ENCODE data around the gene SLC34A3. TPM values are rescaled to one million over a fixed set of nuclear protein-coding genes. Genes with fewer than 3 reads are reported as not detected.

SLC34A3 gene
- total RNA-seq, 1 donor from 2014 or later = not detected

- intact Hi-C loops (cut with micrococcal nuclease) = loop anchor here (1.0 to 10.0 kb wide), 10 partner anchors 18 to 433 kb away; partner anchors contain the start of genes ANAPC2, C8G, FBXW5 and NDOR1
- TF ChIP-seq, protein P1, sequence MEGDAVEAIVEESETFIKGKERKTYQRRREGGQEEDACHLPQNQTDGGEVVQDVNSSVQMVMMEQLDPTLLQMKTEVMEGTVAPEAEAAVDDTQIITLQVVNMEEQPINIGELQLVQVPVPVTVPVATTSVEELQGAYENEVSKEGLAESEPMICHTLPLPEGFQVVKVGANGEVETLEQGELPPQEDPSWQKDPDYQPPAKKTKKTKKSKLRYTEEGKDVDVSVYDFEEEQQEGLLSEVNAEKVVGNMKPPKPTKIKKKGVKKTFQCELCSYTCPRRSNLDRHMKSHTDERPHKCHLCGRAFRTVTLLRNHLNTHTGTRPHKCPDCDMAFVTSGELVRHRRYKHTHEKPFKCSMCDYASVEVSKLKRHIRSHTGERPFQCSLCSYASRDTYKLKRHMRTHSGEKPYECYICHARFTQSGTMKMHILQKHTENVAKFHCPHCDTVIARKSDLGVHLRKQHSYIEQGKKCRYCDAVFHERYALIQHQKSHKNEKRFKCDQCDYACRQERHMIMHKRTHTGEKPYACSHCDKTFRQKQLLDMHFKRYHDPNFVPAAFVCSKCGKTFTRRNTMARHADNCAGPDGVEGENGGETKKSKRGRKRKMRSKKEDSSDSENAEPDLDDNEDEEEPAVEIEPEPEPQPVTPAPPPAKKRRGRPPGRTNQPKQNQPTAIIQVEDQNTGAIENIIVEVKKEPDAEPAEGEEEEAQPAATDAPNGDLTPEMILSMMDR (IDR thresholded peaks at IDR 0.05) = no peak
- POLR2A ChIA-PET = interaction anchor here (0.6 to 4.1 kb wide), 39 partner anchors 9 to 522 kb away, joined by 3 to 53 read pairs (median 5); partner anchors contain the start of genes ANAPC2, MAN1B1, NDOR1 and NPDC1
- peak overlapping the region; percentile 83 for H3K4me3 Mint-ChIP-seq
- CTCF ChIA-PET = interaction anchor here (0.6 to 2.2 kb wide), 6 partner anchors 11 to 177 kb away, joined by 3 to 10 read pairs (median 3); partner anchors contain the start of genes MAN1B1 and NPDC1
- peaks cover 20% of the 10 kb centered on the region for H3K4me1 Mint-ChIP-seq
- peak overlapping the region; percentile 73 for H3K27ac Mint-ChIP-seq
- H3K27me3 Mint-ChIP-seq = peaks cover 2% of the 10 kb centered on the region
- no peaks in the 10 kb centered on the region for H3K9me3 Mint-ChIP-seq
- no peaks in the 10 kb centered on the region for H3K36me3 Mint-ChIP-seq (ENCODE audit: low read depth)
- ATAC-seq (ENCODE audit: low read depth) (peak; percentile 93), DNase-seq (peak; percentile 97)
Measured at GRCh38 chr9:137223078-137223970, 7.4 kb upstream of the SLC34A3 start.

GRCh38 chr9:137224830-137225694 lies 5.6 kb upstream of the SLC34A3 start, which contains the start of gene CYSRT1:
CYSRT1 (plus strand) TSS chr9:137225174; CDS start chr9:137225622, 448 bp downstream.
- CTCF ChIA-PET = interaction anchor here (4.1 kb wide), 1 partner anchor 178 kb away, joined by 21 read pairs; the partner anchor contains the start of gene NPDC1
- peaks cover 20% of the 10 kb centered on the region for H3K4me1 Mint-ChIP-seq
- TF ChIP-seq, protein P1 (IDR thresholded peaks at IDR 0.05) = no peak
- H3K4me3 Mint-ChIP-seq = peak within 1 kb of the TSS; percentile 83
- peak within 1 kb of the TSS; percentile 73 for H3K27ac Mint-ChIP-seq
- intact Hi-C loops (cut with micrococcal nuclease) = loop anchor here (10.0 kb wide), 2 partner anchors 280 to 340 kb away; partner anchors contain the start of genes C8G, FBXW5 and TRAF2
- DNase-seq = no peak
- H3K9me3 Mint-ChIP-seq = no peaks in the 10 kb centered on the region
- POLR2A ChIA-PET = interaction anchor here (0.5 to 4.1 kb wide), 4 partner anchors 16 to 62 kb away, joined by 3 to 40 read pairs (median 6); partner anchors contain the start of genes ANAPC2, SSNA1 and TUBB4B
- H3K36me3 Mint-ChIP-seq (ENCODE audit: low read depth) = no peaks in the 10 kb centered on the region
- no peak for ATAC-seq (ENCODE audit: low read depth)
- peaks cover 2% of the 10 kb centered on the region for H3K27me3 Mint-ChIP-seq

GRCh38 chr9:137225699-137226331 lies 4.9 kb upstream of the SLC34A3 start:
- Mint-ChIP-seq H3K36me3 (ENCODE audit: low read depth) (no peaks in the 10 kb centered on the region), H3K4me1 (peaks cover 19% of the 10 kb centered on the region), H3K27ac (no peak overlapping the region), H3K9me3 (no peaks in the 10 kb centered on the region), H3K4me3 (no peak overlapping the region), H3K27me3 (peaks cover 2% of the 10 kb centered on the region)
- ATAC-seq (ENCODE audit: low read depth) (no peak), DNase-seq (no peak)
- CTCF ChIA-PET = interaction anchor here (1.1 to 4.1 kb wide), 7 partner anchors 21 to 191 kb away, joined by 3 to 21 read pairs (median 10); partner anchors contain the start of genes ANAPC2, NDOR1, NPDC1 and SSNA1
- intact Hi-C loops (cut with micrococcal nuclease) = loop anchor here (10.0 kb wide), 2 partner anchors 281 to 341 kb away; partner anchors contain the start of genes C8G, FBXW5 and TRAF2
- TF ChIP-seq, protein P1 (IDR thresholded peaks at IDR 0.05) = no peak
- POLR2A ChIA-PET = interaction anchor here (0.5 to 1.5 kb wide), 6 partner anchors 11 to 103 kb away, joined by 3 to 8 read pairs (median 4); partner anchors contain the start of genes TPRN and TUBB4B

- POLR2A ChIA-PET = interaction anchor here (0.8 to 1.9 kb wide), 7 partner anchors 10 to 180 kb away, joined by 3 to 10 read pairs (median 4); partner anchors contain the start of genes ANAPC2, NDOR1, NPDC1 and SSNA1
- no peak overlapping the region for H3K4me3 Mint-ChIP-seq
- intact Hi-C loops (cut with micrococcal nuclease) = loop anchor here (1.0 to 10.0 kb wide), 5 partner anchors 37 to 342 kb away; partner anchors contain the start of genes C8G, FBXW5, NPDC1 and TRAF2
- no peaks in the 10 kb centered on the region for H3K36me3 Mint-ChIP-seq (ENCODE audit: low read depth)
- ATAC-seq (ENCODE audit: low read depth) (no peak), DNase-seq (no peak)
- peak overlapping the region; percentile 35 for H3K27ac Mint-ChIP-seq
- CTCF ChIA-PET = interaction anchor here (1.1 to 4.1 kb wide), 10 partner anchors 22 to 191 kb away, joined by 3 to 21 read pairs (median 8); partner anchors contain the start of genes ANAPC2, DPP7, NDOR1 and NPDC1
- peaks cover 2% of the 10 kb centered on the region for H3K27me3 Mint-ChIP-seq
- TF ChIP-seq, protein P1 (IDR thresholded peaks at IDR 0.05) = no peak
- peaks cover 18% of the 10 kb centered on the region for H3K4me1 Mint-ChIP-seq
- H3K9me3 Mint-ChIP-seq = no peaks in the 10 kb centered on the region
Measured at GRCh38 chr9:137226338-137227053, 4.2 kb upstream of the SLC34A3 start.

Data from activated B cell treated with CpG ODN at 0.5 μM for 24 hours (primary cell).